MM.1S (cell line): ENCODE measurements around the gene UTS2.

Source experiments
- DNase-seq: peaks from one replicate; pipeline ENCODE4 v3.0.0-alpha.2; 2015
- H2AFZ ChIP-seq: fragments of 300-600 bp; sonication (generic); 2 replicates; pipeline ENCODE4 v1.6.0; 2016; ENCODE audit warnings: antibody characterized with exemption, low read length
- H3F3A ChIP-seq: fragments of 300-600 bp; sonication (generic); 2 replicates; pipeline ENCODE4 v1.6.1; 2016; ENCODE audit warnings: mild to moderate bottlenecking, antibody characterized with exemption, low read length, moderate library complexity, mixed read lengths; ENCODE audit not compliant: insufficient read depth
- H3K27ac ChIP-seq: fragments of 300-600 bp; sonication (generic); 2 replicates; pipeline ENCODE4 v1.5.1; 2016; ENCODE audit warnings: mild to moderate bottlenecking, low read length
- H3K27me3 ChIP-seq: fragments of 300-600 bp; sonication (generic); replicated peaks from 2 replicates; pipeline ENCODE4 v1.6.0; 2016; ENCODE audit warnings: low read length; ENCODE audit not compliant: insufficient read depth
- H3K36me3 ChIP-seq: fragments of 300-600 bp; sonication (generic); replicated peaks from 2 replicates; pipeline ENCODE4 v1.6.1; 2016; ENCODE audit warnings: mild to moderate bottlenecking, low read length, mixed read lengths; ENCODE audit not compliant: insufficient read depth
- H3K4me1 ChIP-seq: fragments of 300-600 bp; sonication (generic); 2 replicates; pipeline ENCODE4 v1.6.1; 2016; ENCODE audit warnings: low read length, mixed read lengths
- H3K4me2 ChIP-seq: fragments of 300-600 bp; sonication (generic); 2 replicates; pipeline ENCODE4 v1.6.0; 2016; ENCODE audit warnings: low read depth, low read length
- H3K4me3 ChIP-seq: fragments of 300-600 bp; sonication (generic); 2 replicates; pipeline ENCODE4 v1.5.1; 2016; ENCODE audit warnings: low read length, mixed read lengths
- H3K79me2 ChIP-seq: fragments of 300-600 bp; sonication (generic); 2 replicates; pipeline ENCODE4 v1.6.1; 2016; ENCODE audit warnings: mixed run types, low read length, mixed read lengths
- H3K9ac ChIP-seq: fragments of 300-600 bp; sonication (generic); 2 replicates; pipeline ENCODE4 v1.6.1; 2016; ENCODE audit warnings: low read length, mixed read lengths
- H3K9me2 ChIP-seq: fragments of 300-600 bp; sonication (generic); replicated peaks from 2 replicates; pipeline ENCODE4 v1.6.1; 2016; ENCODE audit warnings: mild to moderate bottlenecking, low read length, mixed read lengths; ENCODE audit not compliant: insufficient read depth
- H3K9me3 ChIP-seq: fragments of 300-600 bp; sonication (generic); replicated peaks from 2 replicates; pipeline ENCODE4 v1.6.1; 2016; ENCODE audit warnings: mild to moderate bottlenecking, low read length, mixed read lengths; ENCODE audit not compliant: insufficient read depth
- H4K20me1 ChIP-seq: fragments of 300-600 bp; sonication (generic); 2 replicates; pipeline ENCODE4 v1.6.1; 2016; ENCODE audit warnings: mild to moderate bottlenecking, low read length, moderate library complexity, mixed read lengths; ENCODE audit not compliant: insufficient read depth
- CTCF ChIP-seq: fragments of 300-600 bp; sonication (generic); IDR thresholded peaks from 2 replicates; pipeline ENCODE4 v1.5.1; 2016; ENCODE audit warnings: antibody characterized with exemption, low read length, mixed read lengths
- EZH2 ChIP-seq: fragments of 300-600 bp; sonication (generic); optimal IDR thresholded peaks from 2 replicates; pipeline ENCODE3; 2017; ENCODE audit warnings: low read depth, mild to moderate bottlenecking, antibody characterized with exemption, low read length, mixed read lengths
- EZH2phosphoT487 ChIP-seq: fragments of 300-600 bp; sonication (generic); IDR thresholded peaks from 2 replicates; pipeline ENCODE4 v1.6.1; 2018; ENCODE audit warnings: antibody characterized with exemption, low read length

Gene UTS2

DNA sequence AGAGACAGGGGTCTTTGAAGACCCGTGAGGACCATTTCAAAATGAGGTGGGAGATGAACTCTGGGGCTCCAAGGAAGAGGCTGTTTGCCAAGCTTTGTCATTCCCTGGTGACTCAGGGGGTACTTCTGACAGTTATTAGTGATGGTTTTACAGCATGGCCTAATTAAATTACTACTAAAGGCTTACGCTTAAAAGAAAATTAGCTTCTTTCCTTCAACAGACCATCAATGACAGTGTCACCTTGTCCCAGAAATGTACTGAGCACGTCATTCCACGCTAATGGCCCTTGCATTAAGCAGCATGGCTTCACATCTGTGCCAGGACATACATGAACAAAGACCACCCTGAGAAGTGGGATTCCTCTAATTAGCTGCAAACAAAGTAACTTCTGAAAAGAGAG lies 5.1 kb upstream of the UTS2 start:
- H3K9me3 ChIP-seq, result no peaks in the 10 kb centered on the region
- H3K4me3 ChIP-seq, result no peak overlapping the region
- no peak overlapping the region for H3K9ac ChIP-seq
- no peaks in the 10 kb centered on the region for H3K4me1 ChIP-seq
- no peaks in the 10 kb centered on the region for H3K79me2 ChIP-seq
- H3K36me3 ChIP-seq, result no peaks in the 10 kb centered on the region
- no peak for DNase-seq
- no peaks in the 10 kb centered on the region for H4K20me1 ChIP-seq
- H3K9me2 ChIP-seq, result no peaks in the 10 kb centered on the region
- no peak overlapping the region for H3K27ac ChIP-seq
- peaks cover 9% of the 10 kb centered on the region; the same call in 1 of the 2 replicates for H3K27me3 ChIP-seq
- H3K4me2 ChIP-seq, result no peak overlapping the region
- no peaks in the 10 kb centered on the region for H3F3A ChIP-seq
- no peak overlapping the region for H2AFZ ChIP-seq
- no peak for TF ChIP-seq CTCF
- TF ChIP-seq EZH2phosphoT487, result no peak
- TF ChIP-seq EZH2, result no peak

DNA sequence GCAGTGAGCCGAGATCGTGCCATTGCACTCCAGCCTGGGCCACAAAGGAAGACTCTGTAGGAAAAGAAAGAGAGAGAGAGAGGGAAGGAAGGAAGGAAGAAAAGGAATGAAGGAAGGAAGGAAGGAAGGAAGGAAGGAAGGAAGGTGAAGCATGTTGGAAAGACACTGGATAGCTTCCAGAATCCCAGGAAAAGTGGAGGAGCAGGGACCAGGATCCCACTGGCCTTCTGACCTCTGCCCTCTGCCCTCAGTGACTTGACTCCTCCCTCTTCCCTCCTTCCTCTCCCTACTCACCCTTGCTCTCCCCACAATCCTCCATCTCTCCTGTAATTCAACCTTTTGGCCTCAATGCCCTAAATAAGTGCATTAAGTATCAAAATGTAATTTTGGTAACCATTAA lies 4.1 kb upstream of the UTS2 start:
- no peak overlapping the region for H2AFZ ChIP-seq
- H3K4me2 ChIP-seq, result no peak overlapping the region
- no peak overlapping the region for H3K27ac ChIP-seq
- H3K9me3 ChIP-seq, result no peaks in the 10 kb centered on the region
- H3K4me1 ChIP-seq, result no peaks in the 10 kb centered on the region
- H3F3A ChIP-seq, result no peaks in the 10 kb centered on the region
- no peaks in the 10 kb centered on the region for H3K9me2 ChIP-seq
- H3K27me3 ChIP-seq, result peaks cover 6% of the 10 kb centered on the region; the same call in 1 of the 2 replicates
- no peaks in the 10 kb centered on the region for H3K36me3 ChIP-seq
- no peak for DNase-seq
- TF ChIP-seq EZH2 (no peak), CTCF (no peak), EZH2phosphoT487 (no peak)
- H3K79me2 ChIP-seq, result no peaks in the 10 kb centered on the region
- H3K9ac ChIP-seq, result no peak overlapping the region
- H4K20me1 ChIP-seq, result no peaks in the 10 kb centered on the region
- no peak overlapping the region for H3K4me3 ChIP-seq

DNA sequence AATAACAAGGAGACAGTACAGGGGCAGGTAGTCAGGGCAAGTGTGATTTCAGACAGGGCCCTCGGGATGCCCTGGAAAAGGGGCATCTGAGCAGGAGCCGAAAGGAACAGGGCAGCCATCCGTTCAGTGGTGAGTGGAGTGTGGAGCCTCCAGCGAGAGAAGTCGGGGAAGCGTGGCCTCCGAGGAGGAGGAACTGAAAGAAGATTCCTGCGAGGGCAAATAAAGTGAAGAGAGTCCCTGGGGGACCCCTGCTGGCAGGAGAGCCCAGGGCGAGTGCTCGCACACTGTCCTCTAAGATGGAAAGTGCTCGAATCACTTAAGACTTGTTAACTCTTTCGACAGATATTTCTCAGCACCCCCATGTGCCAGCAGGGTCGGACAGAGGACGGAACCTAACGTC lies 3.5 kb upstream of the UTS2 start:
- Histone ChIP-seq H3K79me2 (no peaks in the 10 kb centered on the region), H3K9me2 (no peaks in the 10 kb centered on the region), H3K4me2 (no peak overlapping the region), H3K4me3 (no peak overlapping the region), H3F3A (no peaks in the 10 kb centered on the region), H3K9ac (no peak overlapping the region), H4K20me1 (no peaks in the 10 kb centered on the region), H3K36me3 (no peaks in the 10 kb centered on the region), H2AFZ (no peak overlapping the region), H3K27me3 (peaks cover 11% of the 10 kb centered on the region; the same call in 1 of the 2 replicates), H3K4me1 (no peaks in the 10 kb centered on the region), H3K27ac (no peak overlapping the region), H3K9me3 (no peaks in the 10 kb centered on the region)
- DNase-seq, result no peak
- no peak for TF ChIP-seq EZH2
- TF ChIP-seq CTCF, result no peak
- no peak for TF ChIP-seq EZH2phosphoT487
